Epithelial cell of esophagus (primary cell): ENCODE data around the gene TMOD1.
A peak's percentile ranks its signal among the peaks of the same experiment; 100 is the strongest.

Experiments
- DNase-seq: peaks from one replicate; pipeline ENCODE4 v3.0.0; 2010; ENCODE audit warnings: low read depth
- H3K4me3 ChIP-seq: 2 replicates; pipeline ENCODE4 v1.5.1; 2011; ENCODE audit warnings: mild to moderate bottlenecking, low read length, control low read depth
- TF ChIP-seq, protein P1 (sequence below): IDR thresholded peaks from 2 replicates; pipeline ENCODE4 v1.5.1; 2011; ENCODE audit warnings: low read depth, mild to moderate bottlenecking, low read length, control low read depth, inconsistent platforms; ENCODE audit not compliant: insufficient read depth; ENCODE audit errors: missing control alignments

Gene TMOD1

DNA sequence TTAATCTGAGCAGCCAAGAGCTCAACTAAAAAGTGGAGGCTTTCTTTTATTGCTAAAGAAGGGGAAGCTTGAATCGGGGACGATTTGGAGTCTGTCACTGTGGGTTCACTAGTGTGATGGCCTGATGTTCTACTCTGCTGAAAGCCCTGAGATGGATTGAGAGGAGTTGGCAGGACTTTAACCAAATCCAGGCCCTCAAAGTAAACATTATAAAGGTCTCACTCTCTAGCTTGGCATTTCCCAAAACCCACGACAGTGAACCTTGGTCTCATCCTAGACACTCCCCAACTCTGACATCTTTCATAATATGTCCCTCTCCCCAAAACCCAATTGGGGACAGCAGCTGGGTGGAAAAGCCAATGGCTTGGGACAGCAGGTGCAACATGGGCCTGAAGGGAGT, 32.7 kb downstream of the TMOD1 start:
- DNase-seq, result no peak
- no peak overlapping the region for H3K4me3 ChIP-seq
- TF ChIP-seq, protein P1, sequence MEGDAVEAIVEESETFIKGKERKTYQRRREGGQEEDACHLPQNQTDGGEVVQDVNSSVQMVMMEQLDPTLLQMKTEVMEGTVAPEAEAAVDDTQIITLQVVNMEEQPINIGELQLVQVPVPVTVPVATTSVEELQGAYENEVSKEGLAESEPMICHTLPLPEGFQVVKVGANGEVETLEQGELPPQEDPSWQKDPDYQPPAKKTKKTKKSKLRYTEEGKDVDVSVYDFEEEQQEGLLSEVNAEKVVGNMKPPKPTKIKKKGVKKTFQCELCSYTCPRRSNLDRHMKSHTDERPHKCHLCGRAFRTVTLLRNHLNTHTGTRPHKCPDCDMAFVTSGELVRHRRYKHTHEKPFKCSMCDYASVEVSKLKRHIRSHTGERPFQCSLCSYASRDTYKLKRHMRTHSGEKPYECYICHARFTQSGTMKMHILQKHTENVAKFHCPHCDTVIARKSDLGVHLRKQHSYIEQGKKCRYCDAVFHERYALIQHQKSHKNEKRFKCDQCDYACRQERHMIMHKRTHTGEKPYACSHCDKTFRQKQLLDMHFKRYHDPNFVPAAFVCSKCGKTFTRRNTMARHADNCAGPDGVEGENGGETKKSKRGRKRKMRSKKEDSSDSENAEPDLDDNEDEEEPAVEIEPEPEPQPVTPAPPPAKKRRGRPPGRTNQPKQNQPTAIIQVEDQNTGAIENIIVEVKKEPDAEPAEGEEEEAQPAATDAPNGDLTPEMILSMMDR, result no peak

DNA sequence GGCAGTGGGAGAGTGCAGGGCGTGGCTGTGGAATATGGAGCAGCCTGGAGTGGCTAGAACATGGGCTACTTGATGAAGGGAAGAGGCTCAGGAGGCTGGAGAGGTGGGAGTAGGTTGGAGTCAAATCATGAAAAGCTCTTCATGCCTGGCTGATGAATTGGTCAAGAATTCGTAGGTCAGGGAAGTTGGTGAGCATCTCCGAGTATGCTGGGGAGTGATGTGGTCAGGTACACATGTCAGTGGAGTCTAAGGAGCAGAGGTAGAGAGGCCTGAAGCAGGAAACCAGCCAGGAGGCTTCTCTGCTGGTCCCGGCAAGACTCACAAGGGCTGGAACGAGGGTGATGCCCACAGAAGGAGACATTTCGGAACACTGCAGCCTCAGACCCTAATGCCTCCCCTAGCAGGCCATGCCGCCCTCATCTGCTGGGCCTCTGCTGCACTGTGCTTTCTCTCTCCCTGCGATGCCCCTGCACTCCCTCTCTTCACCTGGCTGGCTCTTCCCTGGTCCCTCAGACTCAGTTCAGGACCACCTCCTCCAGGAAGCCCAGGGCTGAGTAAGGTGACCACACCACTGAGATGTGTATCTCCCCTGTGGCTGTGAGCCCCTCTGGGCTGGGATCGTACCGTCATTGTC, 33.6 kb downstream of the TMOD1 start:
- H3K4me3 ChIP-seq, result no peak overlapping the region
- no peak for DNase-seq
- TF ChIP-seq, protein P1, result no peak

DNA sequence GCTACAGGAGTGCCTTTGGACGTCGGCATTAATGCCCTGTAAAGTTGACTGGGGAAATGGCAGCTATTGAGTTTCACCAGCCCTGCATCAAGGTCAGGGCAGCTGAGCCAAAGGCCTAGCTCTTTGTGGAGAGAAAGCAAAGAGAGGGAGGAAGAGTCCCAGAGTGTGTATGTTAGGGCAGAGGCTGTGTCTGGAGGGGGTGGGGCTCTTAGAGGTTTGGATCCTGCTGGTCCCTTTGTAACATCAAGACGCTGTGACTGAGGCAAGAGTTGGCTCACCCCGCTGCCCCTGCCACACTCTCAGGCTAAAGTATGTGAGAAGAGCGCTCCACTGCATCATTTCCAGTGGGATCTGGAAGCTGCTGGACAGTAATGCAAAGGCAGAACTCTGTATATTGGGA, 34.3 kb downstream of the TMOD1 start:
- DNase-seq, result no peak
- TF ChIP-seq, protein P1, result no peak
- H3K4me3 ChIP-seq, result no peak overlapping the region

DNA sequence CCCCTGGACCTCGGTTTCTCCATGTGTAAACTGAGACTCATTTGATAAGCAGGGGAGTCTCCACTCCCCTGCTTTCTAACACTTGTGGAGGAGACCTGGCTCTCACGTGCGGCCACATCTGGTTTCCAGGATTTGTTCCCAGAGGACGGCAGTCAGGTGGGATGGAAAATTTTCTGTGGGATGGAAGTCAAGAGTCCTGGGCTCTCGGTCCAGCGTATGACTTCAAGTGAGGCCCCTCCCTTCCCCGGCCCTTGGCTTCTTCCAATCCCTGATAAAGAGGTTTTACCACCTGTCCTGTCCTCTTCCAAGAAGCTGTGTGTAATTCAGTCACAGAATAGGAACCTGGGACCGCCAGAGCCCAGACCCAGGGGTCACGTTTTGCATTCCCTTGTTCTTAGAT, 35.0 kb downstream of the TMOD1 start:
- DNase-seq, result no peak
- TF ChIP-seq, protein P1, result no peak
- no peak overlapping the region for H3K4me3 ChIP-seq

DNA sequence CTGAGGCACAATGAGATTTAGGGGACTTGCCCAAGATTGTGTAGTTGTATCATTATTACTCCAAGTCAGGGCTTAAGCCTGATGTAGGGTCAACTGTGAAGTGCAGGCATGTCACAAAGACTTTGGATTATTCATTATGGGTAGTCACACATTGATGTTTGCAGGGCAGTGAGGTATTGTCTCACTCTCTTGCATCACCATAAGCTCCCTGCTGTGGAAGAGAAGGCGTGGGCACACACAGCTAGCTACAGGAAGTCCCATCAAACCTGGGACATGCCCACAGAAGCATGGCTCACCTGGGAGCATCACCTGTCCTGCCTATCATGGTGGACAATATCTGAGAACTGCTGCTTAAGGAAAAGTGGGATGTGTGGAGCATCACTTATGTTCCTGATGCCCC, 42.1 kb downstream of the TMOD1 start:
- DNase-seq, result peak; percentile 60
- no peak overlapping the region for H3K4me3 ChIP-seq
- TF ChIP-seq, protein P1, result no peak

DNA sequence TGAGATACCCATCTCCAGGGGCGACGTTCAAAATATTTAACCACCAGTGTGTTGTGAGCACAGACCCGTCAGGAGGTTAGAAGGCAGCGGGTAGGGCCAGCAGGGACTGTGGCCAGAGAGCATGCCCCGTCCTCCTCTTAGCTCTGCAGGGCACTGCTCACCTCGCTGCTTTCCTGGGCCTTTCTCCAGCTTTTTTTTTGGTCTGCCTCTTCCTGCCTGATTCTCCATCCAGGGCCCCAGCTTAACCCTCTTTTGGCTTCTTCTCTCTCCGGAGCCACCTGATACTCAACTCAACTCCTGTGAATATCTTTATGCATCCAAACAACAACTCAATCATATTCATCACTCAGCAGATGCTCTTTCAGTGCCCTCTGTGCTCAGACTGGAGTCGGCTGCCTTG, 44.0 kb downstream of the TMOD1 start:
- no peak overlapping the region for H3K4me3 ChIP-seq
- TF ChIP-seq, protein P1, result no peak
- no peak for DNase-seq
